ENCODE results near the gene SYNGR1.

Gene SYNGR1

DNA sequence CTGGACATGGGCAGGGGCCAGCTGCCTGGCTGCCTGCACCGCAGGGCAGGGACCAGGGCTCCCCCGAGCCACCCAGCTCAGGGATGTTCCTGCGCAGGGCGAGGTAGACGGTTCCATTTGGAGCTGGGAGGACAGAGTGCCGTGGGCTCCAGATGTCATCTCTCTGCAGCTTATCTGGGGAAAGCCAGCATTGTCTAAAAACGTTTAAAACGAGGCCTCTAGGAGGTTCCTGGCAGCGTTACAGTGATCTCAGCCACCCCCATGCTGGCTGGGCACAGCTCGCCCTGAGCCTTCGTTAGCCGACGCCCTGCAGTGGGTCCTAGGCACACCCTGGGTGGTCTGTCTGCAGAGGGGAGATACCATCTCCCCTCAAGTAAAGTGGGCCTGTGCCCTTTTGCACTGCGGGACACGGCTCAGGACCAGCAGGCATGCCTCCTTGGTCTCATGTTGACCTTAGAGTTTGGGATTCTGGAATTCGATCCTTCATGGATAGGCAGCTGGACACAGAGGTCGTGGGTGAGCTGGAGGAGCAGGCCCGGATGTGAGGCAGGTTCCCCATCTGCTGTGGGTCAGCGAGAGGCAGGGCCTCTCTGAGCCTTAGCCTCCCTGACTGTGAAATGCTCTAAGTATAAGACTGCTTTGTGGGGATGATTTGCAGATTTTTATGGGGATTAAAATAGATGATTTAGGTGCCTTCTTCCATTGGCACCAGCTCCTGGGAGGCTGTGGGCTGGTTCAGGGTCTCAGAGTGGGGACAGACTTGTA is 14.1 kb downstream of the SYNGR1 start:
- Mint-ChIP-seq H3K4me3 (peak overlapping the region in 1 of 3 experiments; percentile 37), H3K27me3 (ENCODE audit: low read depth) (peaks cover 4% of the 10 kb centered on the region), H3K4me1 (peaks cover 33% of the 10 kb centered on the region), H3K36me3 (ENCODE audit: low read depth) (peaks cover 8% of the 10 kb centered on the region), H3K27ac (peak overlapping the region; percentile 49 to 87 (median 87)), H3K9me3 (no peaks in the 10 kb centered on the region)
- TF ChIP-seq, protein P1, sequence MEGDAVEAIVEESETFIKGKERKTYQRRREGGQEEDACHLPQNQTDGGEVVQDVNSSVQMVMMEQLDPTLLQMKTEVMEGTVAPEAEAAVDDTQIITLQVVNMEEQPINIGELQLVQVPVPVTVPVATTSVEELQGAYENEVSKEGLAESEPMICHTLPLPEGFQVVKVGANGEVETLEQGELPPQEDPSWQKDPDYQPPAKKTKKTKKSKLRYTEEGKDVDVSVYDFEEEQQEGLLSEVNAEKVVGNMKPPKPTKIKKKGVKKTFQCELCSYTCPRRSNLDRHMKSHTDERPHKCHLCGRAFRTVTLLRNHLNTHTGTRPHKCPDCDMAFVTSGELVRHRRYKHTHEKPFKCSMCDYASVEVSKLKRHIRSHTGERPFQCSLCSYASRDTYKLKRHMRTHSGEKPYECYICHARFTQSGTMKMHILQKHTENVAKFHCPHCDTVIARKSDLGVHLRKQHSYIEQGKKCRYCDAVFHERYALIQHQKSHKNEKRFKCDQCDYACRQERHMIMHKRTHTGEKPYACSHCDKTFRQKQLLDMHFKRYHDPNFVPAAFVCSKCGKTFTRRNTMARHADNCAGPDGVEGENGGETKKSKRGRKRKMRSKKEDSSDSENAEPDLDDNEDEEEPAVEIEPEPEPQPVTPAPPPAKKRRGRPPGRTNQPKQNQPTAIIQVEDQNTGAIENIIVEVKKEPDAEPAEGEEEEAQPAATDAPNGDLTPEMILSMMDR (IDR thresholded peaks at IDR 0.05; ENCODE audit: unreplicated experiment in 3 of 3), result no peak

GRCh38 chr22:39364714-39365491 is 15.1 kb downstream of the SYNGR1 start:
- H3K27me3 Mint-ChIP-seq (ENCODE audit: low read depth), result peaks cover 4% of the 10 kb centered on the region
- H3K27ac Mint-ChIP-seq, result peak overlapping the region; percentile 49 to 87 (median 87)
- peaks cover 33% of the 10 kb centered on the region for H3K4me1 Mint-ChIP-seq
- peak overlapping the region in 2 of 3 experiments; percentile 12 to 22 for H3K4me3 Mint-ChIP-seq
- no peaks in the 10 kb centered on the region for H3K9me3 Mint-ChIP-seq
- peaks cover 5% of the 10 kb centered on the region for H3K36me3 Mint-ChIP-seq (ENCODE audit: low read depth)
- TF ChIP-seq, protein P1 (IDR thresholded peaks at IDR 0.05; ENCODE audit: unreplicated experiment in 3 of 3), result peak in 1 of 3 experiments; percentile 17

GRCh38 chr22:39365492-39365780 is 15.6 kb downstream of the SYNGR1 start:
- Mint-ChIP-seq H3K4me1 (peaks cover 33% of the 10 kb centered on the region), H3K4me3 (no peak overlapping the region), H3K27ac (peak overlapping the region in 2 of 3 experiments; percentile 87), H3K27me3 (ENCODE audit: low read depth) (peaks cover 4% of the 10 kb centered on the region), H3K36me3 (ENCODE audit: low read depth) (no peaks in the 10 kb centered on the region), H3K9me3 (no peaks in the 10 kb centered on the region)
- TF ChIP-seq, protein P1 (IDR thresholded peaks at IDR 0.05; ENCODE audit: unreplicated experiment in 3 of 3), result no peak

DNA sequence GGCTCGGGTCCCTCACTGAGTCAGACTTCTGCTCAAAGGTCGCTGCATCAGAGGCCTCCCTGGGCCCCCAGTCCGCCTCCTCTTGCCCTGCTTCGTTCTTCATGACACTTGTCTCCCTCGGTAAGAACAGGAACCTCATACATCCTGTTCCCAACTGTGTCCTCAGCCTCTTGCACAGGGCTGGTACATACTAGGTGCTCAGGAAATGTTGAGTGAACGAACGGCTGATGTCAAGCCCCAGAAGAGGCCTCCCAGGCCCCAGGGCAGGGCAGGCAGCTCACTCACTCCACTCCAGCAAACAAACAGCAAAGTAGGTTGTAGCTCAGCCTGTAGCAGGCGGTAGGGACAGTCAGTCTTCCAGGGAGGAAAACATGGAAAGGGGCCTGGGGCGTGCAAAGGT is 17.2 kb downstream of the SYNGR1 start:
- Mint-ChIP-seq H3K4me1 (peaks cover 33% of the 10 kb centered on the region), H3K36me3 (ENCODE audit: low read depth) (no peaks in the 10 kb centered on the region), H3K9me3 (no peaks in the 10 kb centered on the region), H3K27ac (peak overlapping the region; percentile 35 to 52 (median 46)), H3K27me3 (ENCODE audit: low read depth) (peaks cover 4% of the 10 kb centered on the region), H3K4me3 (no peak overlapping the region)
- TF ChIP-seq, protein P1 (IDR thresholded peaks at IDR 0.05; ENCODE audit: unreplicated experiment in 3 of 3), result no peak

- TF ChIP-seq, protein P1 (IDR thresholded peaks at IDR 0.05; ENCODE audit: unreplicated experiment in 3 of 3), result no peak
- Mint-ChIP-seq H3K27me3 (ENCODE audit: low read depth) (no peaks in the 10 kb centered on the region), H3K36me3 (ENCODE audit: low read depth) (no peaks in the 10 kb centered on the region), H3K9me3 (no peaks in the 10 kb centered on the region), H3K27ac (peak overlapping the region in 1 of 3 experiments; percentile 45), H3K4me1 (peaks cover 23% of the 10 kb centered on the region), H3K4me3 (no peak overlapping the region)
These were observed 18.7 kb downstream of the SYNGR1 start for GRCh38 chr22:39368461-39368911.

Data from nephron (organoid).